HepG2 (cell line): ENCODE measurements around the gene SERTAD1. TPM values are rescaled to one million over a fixed set of nuclear protein-coding genes. Genes with fewer than 3 reads are reported as not detected.

ENCODE experiments used
- ATRX ChIP-seq: sonication (generic); formaldehyde crosslinking; IDR thresholded peaks from 2 replicates; pipeline ENCODE4 v1.4.0; 2020; ENCODE audit warnings: missing genetic modification reagents, borderline replicate concordance
- FOXP1 ChIP-seq, 2 experiments: fragments of 450-650 bp in 1 of 2; IDR thresholded peaks; 2 replicates each; pipeline ENCODE4 v1.6.1; 2017 to 2018; ENCODE audit warnings: antibody characterized with exemption in 1 of 2
- JUN ChIP-seq: sonication (generic); formaldehyde crosslinking; IDR thresholded peaks from 2 replicates; pipeline ENCODE4 v1.4.0; 2020; ENCODE audit warnings: mild to moderate bottlenecking, missing genetic modification reagents
- LBX2 ChIP-seq: sonication (generic); formaldehyde crosslinking; IDR thresholded peaks from 2 replicates; pipeline ENCODE4 v1.5.0; 2020; ENCODE audit warnings: missing genetic modification reagents, mild to moderate bottlenecking, borderline replicate concordance
- MEF2D ChIP-seq: sonication (generic); formaldehyde crosslinking; IDR thresholded peaks from 2 replicates; pipeline ENCODE4 v1.5.1; 2020; ENCODE audit warnings: mild to moderate bottlenecking, missing genetic modification reagents
- MXI1 ChIP-seq: IDR thresholded peaks from 3 replicates; pipeline ENCODE4 v1.6.1; 2012; ENCODE audit warnings: low read depth, low read length, inconsistent platforms, borderline replicate concordance
- NFE2 ChIP-seq: sonication (generic); formaldehyde crosslinking; IDR thresholded peaks from 2 replicates; pipeline ENCODE4 v1.4.0; 2020; ENCODE audit warnings: missing genetic modification reagents
- SIX4 ChIP-seq: sonication (generic); formaldehyde crosslinking; IDR thresholded peaks from 2 replicates; pipeline ENCODE4 v1.4.0; 2020; ENCODE audit warnings: missing genetic modification reagents
- SMYD3 ChIP-seq: sonication (generic); formaldehyde crosslinking; IDR thresholded peaks from 2 replicates; pipeline ENCODE4 v1.8.1; 2023; ENCODE audit warnings: mild to moderate bottlenecking, missing genetic modification reagents
- SP4 ChIP-seq: sonication (generic); formaldehyde crosslinking; IDR thresholded peaks from 2 replicates; pipeline ENCODE4 v1.8.1; 2023; ENCODE audit warnings: mild to moderate bottlenecking, missing genetic modification reagents
- TBL1XR1 ChIP-seq: fragments of 150-350 bp; IDR thresholded peaks from 2 replicates; pipeline ENCODE4 v1.6.1; 2014; ENCODE audit warnings: borderline replicate concordance, low read length; ENCODE audit not compliant: partially characterized antibody
- THYN1 ChIP-seq: sonication (generic); formaldehyde crosslinking; IDR thresholded peaks from 2 replicates; pipeline ENCODE4 v1.8.1; 2023; ENCODE audit warnings: low read depth, mild to moderate bottlenecking, moderate library complexity, missing genetic modification reagents, borderline replicate concordance
- ZBTB40 ChIP-seq, 2 experiments: fragments of 450-650 bp in 1 of 2; sonication (generic) in 1 of 2; formaldehyde crosslinking in 1 of 2; IDR thresholded peaks; 2 replicates each; pipeline versions ENCODE4 v1.6.1 to v1.8.0; 2016 to 2022; ENCODE audit warnings: antibody characterized with exemption in 1 of 2, mild to moderate bottlenecking in 1 of 2, missing genetic modification reagents in 1 of 2
- ZMAT5 ChIP-seq: sonication (generic); formaldehyde crosslinking; IDR thresholded peaks from 2 replicates; pipeline ENCODE4 v1.5.0; 2020; ENCODE audit warnings: mild to moderate bottlenecking, low read depth, missing genetic modification reagents, borderline replicate concordance
- ZNF597 ChIP-seq: sonication (generic); formaldehyde crosslinking; IDR thresholded peaks from 2 replicates; pipeline ENCODE4 v1.5.0; 2020; ENCODE audit warnings: missing genetic modification reagents
- ZNF709 ChIP-seq: sonication (generic); formaldehyde crosslinking; IDR thresholded peaks from 2 replicates; pipeline ENCODE4 v1.5.0; 2020; ENCODE audit warnings: mild to moderate bottlenecking, missing genetic modification reagents
- ZNF720 ChIP-seq: sonication (generic); formaldehyde crosslinking; IDR thresholded peaks from 2 replicates; pipeline ENCODE4 v1.4.0; 2020; ENCODE audit warnings: missing genetic modification reagents
- polyA plus RNA-seq, 8 experiments: library from polyadenylated mRNA; depleted of rRNA in 3 of 8; stranded (reverse) in 7 of 8; unstranded in 1 of 8; fragments of >200 nt; fragmentation: Illumina TruSeq in 4 of 8; extraction: Trizol in 4 of 8; gene quantifications; 2 replicates each; pipeline versions ENCODE4 v1.2.1 to v1.2.3, GENCODE V29; 2011 to 2016; ENCODE audit warnings: low read depth in 4 of 8, missing spikeins in 1 of 8, mixed read lengths in 1 of 8; ENCODE audit not compliant: insufficient read depth in 1 of 8
- total RNA-seq, 5 experiments: library from RNA; depleted of rRNA; stranded (reverse); fragments of >200 nt; fragmentation: Illumina TruSeq; extraction: Trizol; gene quantifications; 2 replicates each; pipeline ENCODE4 v1.2.3, GENCODE V29; 2016; ENCODE audit warnings: low read depth in 1 of 5

The SERTAD1 gene
- total and polyA plus RNA-seq, 2 of the 13 experiments (the other 11 are each of a cell fraction or from before 2014, with no cell fraction given), result 4.3 to 4.5 TPM

GRCh38 chr19:40443131-40443999 lies 17.6 kb upstream of the SERTAD1 start (continued):
- no peak for TF ChIP-seq ZBTB40 (IDR thresholded peaks at IDR 0.05)
- TF ChIP-seq ZBTB40 (CRISPR knock-in tag; IDR thresholded peaks at IDR 0.05), result peak; percentile 50; the same call in 1 of the 2 replicates
- no peak for TF ChIP-seq ZNF709 (CRISPR knock-in tag)
- no peak for TF ChIP-seq SMYD3 (CRISPR knock-in tag)
- TF ChIP-seq ZMAT5 (CRISPR knock-in tag), result no peak
- TF ChIP-seq ZNF597 (CRISPR knock-in tag), result no peak
- TF ChIP-seq JUN (CRISPR knock-in tag), result no peak
- TF ChIP-seq TBL1XR1, result no peak
- TF ChIP-seq MEF2D, result peak; percentile 59; the same call in 1 of the 2 replicates
- TF ChIP-seq THYN1 (CRISPR knock-in tag), result no peak
- no peak for TF ChIP-seq ZNF720 (CRISPR knock-in tag)
- peak; percentile 75; the same call in 1 of the 3 replicates for TF ChIP-seq MXI1
- TF ChIP-seq SIX4 (CRISPR knock-in tag), result no peak
- no peak for TF ChIP-seq LBX2 (CRISPR knock-in tag)
- no peak for TF ChIP-seq ATRX
- TF ChIP-seq FOXP1 (IDR thresholded peaks at IDR 0.05), result no peak
- peak; percentile 16; the same call in 1 of the 2 replicates for TF ChIP-seq FOXP1 (CRISPR knock-in tag; IDR thresholded peaks at IDR 0.05)
- no peak for TF ChIP-seq NFE2
- peak; percentile 91 for TF ChIP-seq SP4 (CRISPR knock-in tag)
